OCI-LY3 (cell line): ENCODE measurements around the gene SGSM1.

Experiments used
- H2AFZ ChIP-seq: fragments of 200-600, 300-600 bp; shearing (Covaris generic); 2 replicates; pipeline ENCODE4 v1.6.0; 2014; ENCODE audit warnings: antibody characterized with exemption, low read depth, low read length
- H3K27ac ChIP-seq: fragments of 200-600, 300-600 bp; sonication (generic); 2 replicates; pipeline ENCODE4 v1.5.1; 2014; ENCODE audit warnings: mild to moderate bottlenecking, low read length, moderate library complexity, mixed read lengths
- H3K27me3 ChIP-seq: fragments of 200-600, 300-600 bp; sonication (generic); 2 replicates; pipeline ENCODE4 v1.6.1; 2014; ENCODE audit warnings: low read depth, low read length, mixed read lengths
- H3K36me3 ChIP-seq: fragments of 200-600, 300-600 bp; sonication (generic); replicated peaks from 2 replicates; pipeline ENCODE3; 2014; ENCODE audit warnings: low read depth, low read length, mixed read lengths
- H3K4me1 ChIP-seq: fragments of 300-600, 200-600 bp; sonication (generic); 2 replicates; pipeline ENCODE4 v1.6.1; 2014; ENCODE audit warnings: low read length, mixed read lengths
- H3K4me2 ChIP-seq: fragments of 200-600, 300-600 bp; sonication (generic); 2 replicates; pipeline ENCODE4 v1.6.1; 2014; ENCODE audit warnings: low read length, mixed read lengths
- H3K4me3 ChIP-seq: fragments of 300-600, 200-600 bp; sonication (generic); 2 replicates; pipeline ENCODE4 v1.5.1; 2014; ENCODE audit warnings: antibody characterized with exemption, mild to moderate bottlenecking, low read length, moderate library complexity
- H3K79me2 ChIP-seq: fragments of 300-600, 200-600 bp; shearing (Covaris generic); 2 replicates; pipeline ENCODE4 v1.6.1; 2014; ENCODE audit warnings: mild to moderate bottlenecking, low read length, mixed read lengths
- H3K9ac ChIP-seq: fragments of 300-600, 200-600 bp; shearing (Covaris generic); 2 replicates; pipeline ENCODE4 v1.6.0; 2014; ENCODE audit warnings: mild to moderate bottlenecking, low read length, moderate library complexity
- H3K9me3 ChIP-seq: fragments of 200-600, 300-600 bp; shearing (Covaris generic); 2 replicates; pipeline ENCODE4 v1.6.1; 2014; ENCODE audit warnings: low read length, mixed read lengths; ENCODE audit not compliant: insufficient read depth
- H4K20me1 ChIP-seq: fragments of 200-600, 300-600 bp; sonication (generic); 2 replicates; pipeline ENCODE4 v1.6.1; 2016; ENCODE audit warnings: low read length, mixed read lengths; ENCODE audit not compliant: insufficient read depth
- EZH2phosphoT487 ChIP-seq: fragments of 200-600 bp; shearing (Covaris generic); IDR thresholded peaks from 2 replicates; pipeline ENCODE4 v1.6.1; 2018; ENCODE audit warnings: antibody characterized with exemption, mixed run types, low read depth
- TF ChIP-seq, protein P1 (sequence below): fragments of 200-600, 300-600 bp; sonication (generic); IDR thresholded peaks from 2 replicates; pipeline ENCODE4 v1.5.1; 2014; ENCODE audit warnings: antibody characterized with exemption, low read length, low read depth

The SGSM1 gene

DNA sequence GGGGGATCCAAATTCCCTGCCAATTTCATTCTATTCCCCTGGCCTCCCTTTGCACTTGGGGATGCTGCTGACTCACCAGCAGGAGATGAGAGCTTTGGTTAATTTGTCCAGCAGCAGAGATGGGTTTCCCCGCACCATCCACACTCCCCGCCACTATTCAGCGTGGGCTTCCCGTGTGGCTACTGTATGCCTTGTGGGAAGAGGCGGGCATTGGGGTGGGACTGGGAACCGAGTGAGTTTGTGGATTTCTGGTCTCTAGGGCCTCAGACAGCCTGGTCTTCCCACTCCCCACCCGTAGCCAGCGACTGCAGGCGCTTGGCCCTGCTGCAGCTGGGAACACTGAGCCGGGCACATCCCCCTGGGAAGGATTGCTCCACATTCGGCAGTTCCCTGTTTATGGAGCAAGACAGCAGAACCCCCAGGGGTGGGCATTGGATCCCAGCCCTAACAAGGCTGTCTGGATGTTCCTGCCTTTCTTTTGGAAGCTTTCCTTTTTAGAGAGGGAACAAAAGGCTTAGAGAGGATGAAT is 169.9 kb downstream of the SGSM1 start:
- H3K27me3 ChIP-seq: peaks cover 10% of the 10 kb centered on the region; the same call in 1 of the 2 replicates
- no peaks in the 10 kb centered on the region for H3K36me3 ChIP-seq
- no peaks in the 10 kb centered on the region for H3K9me3 ChIP-seq
- TF ChIP-seq, protein P1, sequence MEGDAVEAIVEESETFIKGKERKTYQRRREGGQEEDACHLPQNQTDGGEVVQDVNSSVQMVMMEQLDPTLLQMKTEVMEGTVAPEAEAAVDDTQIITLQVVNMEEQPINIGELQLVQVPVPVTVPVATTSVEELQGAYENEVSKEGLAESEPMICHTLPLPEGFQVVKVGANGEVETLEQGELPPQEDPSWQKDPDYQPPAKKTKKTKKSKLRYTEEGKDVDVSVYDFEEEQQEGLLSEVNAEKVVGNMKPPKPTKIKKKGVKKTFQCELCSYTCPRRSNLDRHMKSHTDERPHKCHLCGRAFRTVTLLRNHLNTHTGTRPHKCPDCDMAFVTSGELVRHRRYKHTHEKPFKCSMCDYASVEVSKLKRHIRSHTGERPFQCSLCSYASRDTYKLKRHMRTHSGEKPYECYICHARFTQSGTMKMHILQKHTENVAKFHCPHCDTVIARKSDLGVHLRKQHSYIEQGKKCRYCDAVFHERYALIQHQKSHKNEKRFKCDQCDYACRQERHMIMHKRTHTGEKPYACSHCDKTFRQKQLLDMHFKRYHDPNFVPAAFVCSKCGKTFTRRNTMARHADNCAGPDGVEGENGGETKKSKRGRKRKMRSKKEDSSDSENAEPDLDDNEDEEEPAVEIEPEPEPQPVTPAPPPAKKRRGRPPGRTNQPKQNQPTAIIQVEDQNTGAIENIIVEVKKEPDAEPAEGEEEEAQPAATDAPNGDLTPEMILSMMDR: no peak
- no peak for TF ChIP-seq EZH2phosphoT487
- H3K4me1 ChIP-seq: no peaks in the 10 kb centered on the region
- H3K27ac ChIP-seq: no peak overlapping the region
- no peak overlapping the region for H2AFZ ChIP-seq
- H3K4me3 ChIP-seq: no peak overlapping the region
- no peak overlapping the region for H3K4me2 ChIP-seq
- H4K20me1 ChIP-seq: no peaks in the 10 kb centered on the region
- H3K79me2 ChIP-seq: no peaks in the 10 kb centered on the region
- H3K9ac ChIP-seq: no peak overlapping the region

DNA sequence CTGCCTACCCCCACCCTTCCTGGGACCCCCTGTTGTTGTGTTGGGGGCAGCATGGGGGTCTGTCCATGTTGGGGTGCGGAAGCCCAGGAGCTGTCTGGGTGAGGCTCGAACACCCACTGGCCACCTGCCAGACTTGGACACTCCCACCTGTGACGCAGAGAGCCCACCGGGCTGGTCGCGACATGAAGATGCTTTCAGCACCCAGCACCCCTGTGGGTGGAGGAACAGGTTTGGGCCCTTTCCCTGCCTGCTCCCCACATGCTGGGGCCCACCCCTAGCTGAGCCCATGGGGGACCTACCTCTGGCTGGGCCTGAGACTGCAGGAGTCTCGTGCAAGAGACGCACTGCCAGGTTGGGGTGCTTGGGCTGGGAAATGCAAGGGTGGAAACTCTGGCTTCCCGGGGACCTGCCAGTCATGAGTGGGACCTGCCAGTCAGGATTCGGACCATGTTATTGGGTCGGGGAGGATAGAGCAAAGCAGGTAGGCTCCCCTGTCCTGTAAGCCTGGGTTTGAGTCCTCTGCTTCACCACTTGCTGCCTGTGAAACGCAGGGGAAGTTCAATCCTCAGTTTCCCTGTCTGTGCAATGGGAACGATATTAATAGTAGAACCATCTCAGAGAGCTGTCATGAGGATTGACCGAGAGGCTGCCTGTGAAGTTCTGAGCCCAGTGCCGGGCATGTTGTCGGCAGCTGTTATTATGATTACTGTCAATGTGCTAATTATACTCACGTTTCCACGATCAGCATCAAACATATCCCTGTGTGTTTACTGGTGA is 170.6 kb downstream of the SGSM1 start:
- Histone ChIP-seq H3K9me3 (no peaks in the 10 kb centered on the region), H4K20me1 (no peaks in the 10 kb centered on the region), H3K9ac (no peak overlapping the region), H3K4me3 (no peak overlapping the region), H2AFZ (no peak overlapping the region), H3K27ac (no peak overlapping the region), H3K4me2 (no peak overlapping the region), H3K4me1 (no peaks in the 10 kb centered on the region), H3K27me3 (peaks cover 10% of the 10 kb centered on the region; the same call in 1 of the 2 replicates), H3K36me3 (no peaks in the 10 kb centered on the region), H3K79me2 (no peaks in the 10 kb centered on the region)
- TF ChIP-seq, protein P1: no peak
- no peak for TF ChIP-seq EZH2phosphoT487
